Stimulated activated CD4-positive, alpha-beta T cell treated with anti-CD3 and anti-CD28 coated beads, Interleukin-1b, Interleukin-23, amount 100 ng/mL, for 48 hours (primary cell): ENCODE results near the gene MED20.
A peak's percentile ranks its signal among the peaks of the same experiment; 100 is the strongest.

ENCODE experiments used
- DNase-seq: peaks from one replicate; pipeline ENCODE4 v3.0.0-alpha.2; 2020

Gene MED20

GRCh38 chr6:41901882-41902519 is 18.9 kb downstream of the MED20 start:
- DNase-seq: peak; percentile 44

- DNase-seq: no peak
Observed at GRCh38 chr6:41900861-41901260, 20.1 kb downstream of the MED20 start.

GRCh38 chr6:41896281-41896680 is 24.7 kb downstream of the MED20 start:
- DNase-seq: no peak

GRCh38 chr6:41895300-41896233 is 25.4 kb downstream of the MED20 start, which contains the start of gene USP49:
USP49 (minus strand) TSS chr6:41895375; CDS start chr6:41806983, 88,392 bp downstream.
- peak; percentile 89 for DNase-seq

- no peak for DNase-seq
Observed at GRCh38 chr6:41894366-41895299, 26.3 kb downstream of the MED20 start.

DNA sequence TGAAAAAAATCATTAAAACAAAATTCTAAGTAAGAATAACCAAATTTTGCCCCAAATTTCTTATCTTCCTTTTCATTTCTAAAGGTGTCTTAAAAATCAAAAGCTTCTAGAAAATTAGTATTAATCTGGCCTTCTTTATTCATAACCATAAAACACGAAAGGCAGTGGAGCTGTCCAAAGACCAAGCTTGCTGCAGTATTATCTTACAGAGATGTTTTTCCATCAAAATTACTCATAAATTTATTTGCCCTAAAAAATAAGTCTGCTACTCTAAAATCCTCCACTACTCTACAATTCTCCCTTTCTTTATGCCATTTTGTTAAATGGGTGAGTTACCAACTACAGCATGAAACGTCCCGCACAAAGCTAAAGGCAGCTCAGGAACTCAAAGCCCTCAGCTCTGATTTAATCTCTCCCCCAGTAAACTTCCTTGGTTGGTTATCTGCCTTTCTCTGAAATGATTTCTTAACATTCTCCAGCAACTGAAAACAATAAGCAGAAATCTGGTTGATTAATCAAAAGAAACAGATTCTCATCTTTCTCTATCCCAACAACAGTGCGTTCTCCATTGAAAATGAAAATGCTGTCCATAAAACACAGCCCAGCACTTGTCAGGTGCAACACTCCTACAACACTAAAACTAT is 27.9 kb downstream of the MED20 start:
- no peak for DNase-seq

- no peak for DNase-seq
Observed at GRCh38 chr6:41887331-41887751, 33.6 kb downstream of the MED20 start.

DNA sequence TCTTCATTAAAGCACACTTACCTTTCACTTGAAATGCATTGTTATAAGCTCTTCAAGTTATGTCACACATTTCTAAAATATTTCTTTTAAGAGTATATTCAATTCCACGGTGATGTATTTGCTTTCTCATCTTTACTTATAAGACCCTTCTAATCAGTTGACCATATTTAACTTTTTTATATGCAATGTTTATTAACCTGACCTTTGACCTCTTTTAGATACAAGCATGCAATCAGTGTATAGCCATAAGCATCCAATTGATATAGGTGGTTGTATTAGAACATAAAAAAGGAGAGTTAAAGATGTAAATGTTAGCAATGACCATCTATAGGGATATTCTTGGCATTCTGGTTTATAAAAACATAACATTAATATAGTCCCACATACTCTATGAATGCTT is 35.0 kb downstream of the MED20 start:
- no peak for DNase-seq

GRCh38 chr6:41884957-41885356 is 36.0 kb downstream of the MED20 start:
- DNase-seq: no peak

- DNase-seq: no peak
Observed at GRCh38 chr6:41881506-41881905, 39.4 kb downstream of the MED20 start.

DNA sequence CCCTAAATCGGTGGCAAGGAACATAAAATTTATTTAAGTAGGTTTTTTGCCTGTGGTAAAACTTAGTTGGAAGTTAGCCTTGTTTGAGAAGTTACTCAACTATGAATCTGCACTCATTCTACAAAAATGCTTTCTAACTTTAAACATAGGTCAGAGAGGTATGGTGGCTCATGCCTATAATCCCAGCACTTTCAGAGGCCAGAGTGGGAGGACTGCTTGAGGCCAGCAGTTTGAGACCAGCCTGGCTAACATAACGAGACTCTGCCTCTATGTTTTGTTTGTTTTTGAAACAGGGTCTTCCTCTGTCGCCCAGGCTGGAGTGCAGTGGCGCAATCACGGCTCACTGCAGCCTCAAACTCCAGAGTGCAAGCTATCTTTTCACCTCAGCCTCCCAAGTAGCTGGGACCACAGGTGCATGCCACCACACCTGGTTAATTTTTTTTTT is 42.0 kb downstream of the MED20 start:
- no peak for DNase-seq

DNA sequence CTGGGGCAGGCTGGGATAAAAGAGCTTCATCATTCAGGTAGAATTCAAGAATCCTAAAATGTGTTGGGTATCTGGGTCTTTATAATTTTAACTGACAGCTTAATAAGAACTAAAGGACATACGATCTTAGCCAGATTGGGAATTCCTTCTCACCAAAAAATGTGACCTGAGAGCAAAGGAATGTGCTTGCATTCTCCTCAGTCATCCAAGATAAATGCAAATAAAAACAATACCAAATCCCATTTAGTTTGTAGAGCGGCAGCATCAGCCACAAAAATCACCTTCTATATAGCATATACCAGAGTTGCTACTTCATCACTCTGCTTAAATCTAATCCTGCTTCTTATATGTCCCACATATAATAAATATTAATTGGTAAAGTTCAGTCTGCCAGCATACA is 42.7 kb downstream of the MED20 start:
- no peak for DNase-seq

DNA sequence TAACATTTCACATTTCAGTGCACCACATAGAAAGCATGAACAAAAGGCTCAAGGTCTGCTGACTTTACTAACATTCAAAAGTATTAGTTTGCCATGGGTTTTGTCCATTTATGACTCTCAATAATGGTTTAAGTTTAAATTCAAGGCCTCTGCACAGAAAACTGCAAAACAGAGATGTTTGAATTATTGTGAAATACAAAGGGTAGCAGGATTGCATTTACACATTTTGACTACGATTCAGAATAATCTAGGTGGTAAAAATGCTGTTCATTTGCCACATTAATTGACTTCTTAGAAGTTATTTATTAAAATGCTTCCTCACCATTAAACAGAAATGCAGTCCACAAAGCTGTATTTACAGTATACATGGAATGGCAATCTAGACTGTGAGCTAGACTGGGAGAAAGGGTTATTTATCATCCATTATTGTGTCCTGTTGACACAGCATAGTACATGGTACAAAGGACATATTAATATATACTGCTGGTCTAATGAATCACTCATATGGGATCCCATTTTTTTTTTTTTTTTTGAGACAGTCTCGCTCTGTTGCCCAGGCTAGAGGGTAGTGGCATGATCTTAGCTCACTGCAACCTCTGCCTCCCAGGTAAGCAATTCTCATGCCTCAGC is 43.8 kb downstream of the MED20 start:
- no peak for DNase-seq

DNA sequence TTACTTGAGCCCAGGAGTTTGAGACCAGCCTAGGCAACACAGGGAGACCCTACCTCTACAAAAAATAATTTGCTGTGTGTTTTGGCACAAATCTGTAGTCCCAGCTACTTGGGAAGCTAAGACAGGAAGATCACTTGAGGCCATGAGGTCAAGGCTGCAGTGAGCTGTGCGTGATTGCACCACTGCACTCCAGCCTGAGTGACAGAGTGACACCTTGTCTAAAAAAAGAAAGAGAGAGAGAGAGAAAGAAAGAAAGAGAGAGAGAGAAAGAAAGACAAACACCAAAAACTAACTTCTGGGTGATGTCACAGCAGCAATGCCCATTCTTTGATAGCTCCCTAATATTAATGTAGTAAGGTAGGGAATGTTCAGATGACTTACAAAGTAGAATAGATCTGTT is 46.2 kb downstream of the MED20 start:
- no peak for DNase-seq

DNA sequence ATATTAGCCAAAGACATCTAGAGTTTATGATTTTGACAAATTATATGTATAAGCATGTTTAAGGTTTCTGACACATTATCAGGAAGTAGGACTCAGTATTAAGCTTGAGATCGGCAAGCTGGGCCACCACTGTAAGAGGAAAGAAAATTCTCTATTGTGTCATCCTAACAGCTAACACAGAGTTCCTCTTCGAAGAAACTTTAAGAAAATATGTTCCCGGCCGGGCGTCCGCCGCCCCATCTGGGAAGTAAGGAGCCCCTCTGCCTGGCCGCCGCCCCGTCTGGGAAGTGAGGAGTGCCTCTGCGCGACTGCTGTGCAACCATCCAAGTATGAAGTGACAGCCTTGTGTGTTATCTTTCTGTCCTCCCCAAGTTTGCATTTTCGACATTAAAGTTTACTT is 48.8 kb downstream of the MED20 start:
- DNase-seq: no peak

GRCh38 chr6:41871691-41872090 is 49.2 kb downstream of the MED20 start:
- no peak for DNase-seq

GRCh38 chr6:41859356-41859755 is 61.6 kb downstream of the MED20 start:
- DNase-seq: no peak

DNA sequence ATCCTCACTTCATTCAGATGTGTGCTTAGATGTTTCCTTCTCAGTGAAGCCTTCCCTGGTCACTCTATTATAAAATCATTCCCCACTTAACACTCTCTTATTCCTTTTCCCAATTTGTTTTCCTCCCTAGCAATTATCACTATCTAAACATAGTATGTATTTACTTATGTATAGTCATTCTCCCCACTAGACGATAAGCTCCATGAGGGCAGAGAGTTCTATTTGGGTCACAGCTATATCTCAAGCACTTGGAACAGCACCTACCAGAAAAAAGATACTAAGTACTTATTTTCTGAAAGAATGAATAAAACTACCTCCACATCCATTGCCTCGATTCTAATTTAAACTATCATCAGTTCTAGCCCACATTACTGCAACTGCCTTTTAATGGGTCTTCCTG is 62.2 kb downstream of the MED20 start:
- no peak for DNase-seq
